HG03135 (cell line): ENCODE results near the gene ROR2.

Experiments
- ATAC-seq: cut with Tn5 transposase; IDR thresholded peaks from one replicate; pipeline ENCODE4 v1.9.1; 2021; ENCODE audit warnings: mild to moderate bottlenecking, moderate library complexity; ENCODE audit not compliant: unreplicated experiment

The ROR2 gene

GRCh38 chr9:91948597-91949391 lies 1.2 kb downstream of the ROR2 start:
- no peak for ATAC-seq

- ATAC-seq, result no peak
Observed at GRCh38 chr9:91948101-91948596, 1.9 kb downstream of the ROR2 start.

DNA sequence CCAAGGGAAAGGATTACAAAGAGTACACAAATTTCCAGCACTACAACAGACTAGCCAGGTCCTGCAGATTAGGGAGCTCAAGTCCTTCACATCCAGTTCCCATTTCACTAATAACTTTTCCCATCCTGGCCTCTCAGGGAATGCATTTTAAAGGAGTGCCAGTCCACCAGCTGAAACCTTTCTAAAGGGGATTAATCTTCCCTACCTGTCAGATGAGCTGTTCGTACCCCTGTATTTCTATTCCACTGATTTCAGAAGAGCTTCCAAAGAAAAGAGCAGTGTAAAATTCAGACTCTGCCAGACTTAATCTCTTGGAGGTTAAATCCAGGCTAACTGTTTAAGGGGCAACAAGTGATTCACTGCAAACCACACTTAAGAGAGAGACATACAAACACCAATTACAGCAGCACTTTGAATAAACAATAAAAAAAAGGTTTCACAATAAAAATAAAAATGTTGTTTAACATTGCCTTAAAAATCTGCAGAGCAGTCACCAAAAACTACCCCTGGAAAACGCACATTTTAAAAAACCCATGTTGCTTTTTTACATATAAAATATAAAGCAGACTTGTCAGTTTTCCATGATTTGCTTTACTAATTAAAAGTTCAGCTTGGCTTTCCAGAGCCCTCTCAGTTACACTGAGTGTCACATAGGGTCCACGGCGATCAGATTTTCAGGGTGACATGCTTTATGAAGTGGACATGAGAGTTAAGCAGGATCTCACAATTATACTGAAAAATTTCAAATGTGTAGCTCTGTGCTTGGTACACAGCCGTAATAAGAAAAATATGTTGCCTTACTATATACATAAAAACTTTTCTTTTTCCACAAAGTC lies 3.2 kb downstream of the ROR2 start:
- no peak for ATAC-seq

- ATAC-seq, result no peak
Observed at GRCh38 chr9:91946196-91946595, 3.8 kb downstream of the ROR2 start.

DNA sequence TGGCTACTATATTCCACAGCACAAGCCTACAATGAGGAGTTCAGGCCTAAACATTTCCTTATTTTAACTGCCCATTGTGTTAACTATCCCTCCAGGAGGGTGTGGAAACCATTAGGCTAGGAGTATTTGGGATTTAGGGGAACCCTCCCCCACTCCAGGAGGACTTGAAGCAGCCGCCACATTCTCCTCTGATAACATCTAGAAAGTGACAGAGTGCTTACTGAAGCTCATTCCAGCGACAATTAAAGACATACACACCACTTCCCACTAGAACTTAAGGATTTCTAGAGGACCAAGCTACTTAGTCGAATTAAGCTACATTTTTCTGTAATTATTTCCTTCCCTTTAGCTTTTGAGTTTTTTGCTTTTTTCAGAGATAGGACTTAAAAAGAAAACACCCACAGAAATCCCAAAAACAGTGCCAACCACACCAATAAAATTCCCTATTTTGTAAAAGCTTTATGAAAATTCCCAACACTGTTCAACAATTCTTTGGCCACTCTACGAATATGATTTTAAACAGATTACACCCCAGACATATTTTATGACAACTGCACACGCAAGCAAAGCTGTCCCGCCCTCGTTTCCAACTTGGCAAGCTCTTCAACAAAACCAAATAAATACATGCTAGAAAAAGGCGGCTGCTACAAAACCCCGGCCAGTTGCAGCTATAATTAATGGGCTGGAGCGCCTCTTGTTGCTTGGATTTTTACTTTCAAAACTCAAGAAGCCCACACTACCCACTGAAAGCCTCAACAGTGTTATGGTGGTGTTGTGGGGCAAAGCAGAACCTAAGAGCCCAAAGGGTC lies 4.5 kb downstream of the ROR2 start:
- no peak for ATAC-seq

- no peak for ATAC-seq
Observed at GRCh38 chr9:91944711-91945110, 5.3 kb downstream of the ROR2 start.

DNA sequence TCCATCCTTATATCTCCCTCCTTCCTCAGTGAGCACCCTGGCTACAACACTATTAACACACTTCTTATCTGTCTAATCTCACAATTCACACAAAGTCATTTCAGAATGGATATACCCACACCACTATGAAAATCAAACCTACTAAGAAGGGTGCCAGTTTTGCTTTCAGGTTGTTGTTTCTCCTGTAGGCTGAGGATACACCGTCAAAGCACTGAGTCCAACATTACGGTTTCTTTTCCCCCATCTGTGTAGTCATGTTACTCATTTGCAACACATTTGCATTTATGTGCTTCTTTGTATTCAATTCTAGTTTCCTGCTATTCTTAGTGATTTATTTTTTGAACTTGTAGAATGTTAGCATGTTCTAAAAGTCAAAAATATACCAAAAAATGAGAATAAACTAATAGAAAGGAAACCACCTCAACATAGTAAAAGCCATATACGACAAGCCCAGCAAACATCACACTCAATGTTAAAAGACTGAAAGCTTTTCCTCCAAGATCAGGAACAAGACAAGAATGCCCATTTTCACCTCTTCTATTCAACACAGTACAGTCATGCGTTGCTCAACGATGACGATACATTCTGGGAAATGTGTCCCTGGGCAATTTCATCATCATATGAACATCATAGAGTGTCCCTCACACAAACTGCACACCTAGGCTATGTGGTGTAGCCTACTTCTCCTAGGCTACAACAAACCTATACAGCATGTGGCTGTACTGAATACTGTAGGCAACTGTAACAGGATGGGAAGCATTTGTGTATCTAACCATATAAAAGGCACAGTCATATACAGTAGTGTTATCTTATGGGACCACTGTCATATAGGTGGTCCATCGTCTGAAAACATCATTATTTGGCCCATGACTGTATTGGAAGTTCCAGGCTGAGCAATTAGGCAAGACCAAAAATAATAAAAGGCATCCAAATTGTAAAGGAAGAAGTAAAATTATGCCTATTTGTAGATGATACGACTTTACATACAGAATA lies 6.3 kb downstream of the ROR2 start:
- ATAC-seq, result no peak

- ATAC-seq, result no peak
Observed at GRCh38 chr9:91942201-91942600, 7.8 kb downstream of the ROR2 start.

GRCh38 chr9:91939978-91940377 lies 10.1 kb downstream of the ROR2 start:
- no peak for ATAC-seq

- no peak for ATAC-seq
Observed at GRCh38 chr9:91937727-91938126, 12.3 kb downstream of the ROR2 start.

- no peak for ATAC-seq
Observed at GRCh38 chr9:91937056-91937455, 13.0 kb downstream of the ROR2 start.

GRCh38 chr9:91935805-91936514 lies 14.1 kb downstream of the ROR2 start:
- no peak for ATAC-seq

DNA sequence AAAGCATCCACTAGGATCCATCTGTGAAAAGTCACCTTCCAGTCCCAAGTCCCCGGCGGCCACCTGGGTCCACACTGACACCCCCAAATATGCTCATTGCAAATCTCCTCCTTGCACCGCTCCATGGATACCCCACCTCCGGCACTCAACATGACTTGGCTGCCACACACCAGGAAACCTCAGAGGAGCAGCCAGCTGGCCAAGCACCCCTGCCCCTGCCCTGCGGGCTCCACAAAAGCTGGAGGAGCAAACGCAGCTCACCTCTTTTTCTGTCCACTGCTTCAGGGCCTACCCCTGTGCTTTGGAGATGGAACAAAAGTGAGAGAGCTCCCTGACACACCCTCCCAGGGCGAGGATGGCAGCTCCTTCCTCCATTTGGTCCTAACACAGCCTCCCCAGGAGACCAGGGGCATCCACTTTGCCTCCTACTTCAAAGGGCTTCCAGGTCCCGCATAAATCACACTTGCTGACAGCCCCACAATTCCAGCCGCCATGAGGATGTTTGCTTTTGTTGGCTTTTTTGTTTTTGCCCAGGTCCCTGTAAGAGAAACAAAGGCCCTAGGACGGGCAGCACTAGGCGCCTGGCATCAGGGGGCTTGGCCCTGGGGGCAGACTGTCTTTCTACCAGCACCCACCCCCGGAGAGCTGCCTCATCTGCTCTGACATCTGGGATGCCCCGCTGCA lies 14.8 kb downstream of the ROR2 start:
- no peak for ATAC-seq

- ATAC-seq, result no peak
Observed at GRCh38 chr9:91934654-91935053, 15.4 kb downstream of the ROR2 start.

DNA sequence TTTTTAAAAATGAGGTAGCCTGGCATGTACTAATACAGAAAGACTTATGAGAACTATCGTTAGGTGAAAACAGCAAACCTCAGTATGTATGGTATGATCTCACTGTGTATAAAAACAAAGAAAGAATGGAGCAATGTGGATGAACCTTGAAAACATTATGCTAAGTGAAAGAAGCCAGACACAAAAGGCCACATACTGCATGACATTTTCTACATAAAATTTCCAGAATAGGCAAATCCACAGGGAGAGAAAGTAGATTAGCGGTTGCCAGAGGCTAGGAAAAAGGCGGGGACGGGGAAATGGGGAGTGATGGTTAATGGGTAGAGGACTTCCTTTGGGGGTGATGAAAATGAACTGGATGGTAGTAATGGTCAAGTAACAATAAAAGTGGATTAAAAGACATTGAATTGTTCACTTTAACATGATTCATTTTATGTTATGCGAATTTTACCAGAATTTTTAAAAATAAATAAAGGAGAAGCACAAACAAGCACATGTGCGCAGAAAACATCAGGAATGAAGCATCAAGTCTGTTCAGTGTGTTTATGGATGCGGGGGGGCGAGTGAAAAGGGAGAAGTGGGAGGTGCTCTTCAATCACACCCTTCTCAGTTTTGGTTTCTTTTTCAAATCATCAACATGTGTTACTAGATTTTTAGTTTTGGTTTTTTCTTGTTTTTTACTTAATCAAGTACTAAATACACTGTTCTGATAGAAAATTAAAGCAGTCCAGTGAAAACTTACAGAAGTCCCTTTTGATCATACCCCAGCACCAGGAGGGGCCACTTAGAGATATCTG lies 16.3 kb downstream of the ROR2 start:
- ATAC-seq, result no peak

- ATAC-seq, result no peak
Observed at GRCh38 chr9:91930475-91930874, 19.6 kb downstream of the ROR2 start.

DNA sequence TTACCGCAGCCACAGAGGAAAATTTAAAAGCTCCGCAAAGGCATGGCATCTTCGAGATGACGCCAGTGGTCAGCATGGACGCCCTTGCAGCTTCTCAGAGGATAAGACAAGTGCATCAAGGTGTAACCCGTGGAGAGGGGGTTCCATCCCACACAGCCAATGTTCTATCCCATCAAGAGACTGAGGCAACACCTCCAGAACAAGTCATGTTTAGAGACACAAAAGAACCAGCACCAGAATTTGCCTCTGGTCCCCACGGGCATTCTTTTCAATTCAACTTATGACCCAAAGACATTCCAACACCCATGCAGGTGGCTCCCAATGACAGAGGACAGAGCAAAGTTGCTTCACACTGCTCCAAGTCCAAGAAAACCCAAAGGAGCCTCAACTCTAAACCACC lies 20.7 kb downstream of the ROR2 start:
- no peak for ATAC-seq

- ATAC-seq, result no peak
Observed at GRCh38 chr9:91927922-91928510, 22.0 kb downstream of the ROR2 start.
